ENCODE data around the gene CHRNA10.

CHRNA10 gene

DNA sequence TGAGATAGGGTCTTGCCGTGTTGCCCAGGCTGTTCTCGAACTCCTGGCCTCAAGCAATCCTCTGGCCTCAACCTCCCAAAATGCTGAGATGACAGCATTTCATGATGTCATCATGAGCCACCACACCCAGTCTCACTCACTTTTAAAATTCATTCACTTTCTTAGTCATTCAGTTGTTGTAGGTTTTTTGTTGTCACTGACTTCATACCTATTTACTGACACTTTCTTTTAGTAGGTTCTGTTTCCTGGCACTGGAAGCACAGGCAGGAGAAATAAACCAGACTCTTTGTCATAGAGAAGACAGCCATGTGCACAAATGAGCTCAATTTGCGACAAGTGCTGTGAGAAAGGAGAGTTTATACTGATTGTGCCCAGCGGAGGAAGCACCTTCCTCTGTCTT is 39.9 kb downstream of the CHRNA10 start:
- DNase-seq (ENCODE audit: low read depth in 2 of 2), result no peak

DNA sequence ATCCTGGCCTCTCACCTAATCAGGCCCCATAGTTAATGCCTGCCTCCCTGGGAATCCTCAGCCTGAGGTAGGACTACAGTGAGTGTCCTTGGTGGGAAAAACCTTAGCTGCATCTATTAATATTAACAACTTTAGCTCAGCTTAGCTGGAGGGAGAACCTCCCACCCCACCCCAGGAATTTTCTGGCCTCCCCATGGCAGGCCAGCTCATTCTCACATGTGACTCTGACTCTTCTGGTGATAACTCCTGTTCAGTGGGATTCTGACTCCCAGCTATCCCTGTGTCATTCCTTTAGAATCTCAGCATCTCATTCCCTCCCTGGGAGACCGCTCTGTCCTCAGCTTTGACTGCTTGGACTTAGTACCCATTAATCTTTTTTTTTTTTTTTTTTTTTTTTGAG is 43.9 kb downstream of the CHRNA10 start:
- no peak for DNase-seq (ENCODE audit: low read depth in 2 of 2)

DNA sequence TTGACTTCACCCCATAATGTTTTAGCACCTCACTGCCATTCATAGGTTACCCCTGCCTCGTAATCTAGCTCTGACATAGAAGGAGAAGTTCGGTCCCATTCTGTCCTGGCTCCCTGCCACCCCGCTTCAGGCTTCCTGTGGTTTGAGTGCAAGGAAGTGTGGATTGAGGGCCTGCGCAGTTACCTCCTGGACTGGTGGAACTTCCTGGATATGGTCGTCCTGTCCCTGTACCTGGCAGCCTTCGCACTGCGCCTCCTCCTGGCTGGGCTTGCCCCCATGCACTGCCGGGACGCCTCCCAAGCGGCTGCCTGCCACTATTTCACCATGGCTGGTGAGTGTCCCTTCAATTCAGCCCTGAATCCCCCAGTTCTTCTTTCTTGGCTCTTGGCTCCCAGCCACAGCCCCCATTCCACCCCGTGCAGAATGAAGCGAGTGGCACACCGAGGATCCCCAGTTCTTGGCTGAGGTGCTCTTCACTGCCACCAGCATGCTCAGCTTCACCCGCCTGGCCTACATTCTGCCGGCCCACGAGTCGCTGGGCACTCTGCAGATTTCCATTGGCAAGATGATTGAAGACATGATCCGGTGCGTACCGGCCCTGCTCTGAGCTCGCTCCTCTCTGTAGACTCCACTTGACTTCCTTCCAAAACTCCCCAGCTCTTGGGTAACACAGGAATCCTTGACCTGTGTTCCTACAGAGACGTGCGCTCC is 44.8 kb downstream of the CHRNA10 start:
- DNase-seq (ENCODE audit: low read depth in 2 of 2), result no peak

DNA sequence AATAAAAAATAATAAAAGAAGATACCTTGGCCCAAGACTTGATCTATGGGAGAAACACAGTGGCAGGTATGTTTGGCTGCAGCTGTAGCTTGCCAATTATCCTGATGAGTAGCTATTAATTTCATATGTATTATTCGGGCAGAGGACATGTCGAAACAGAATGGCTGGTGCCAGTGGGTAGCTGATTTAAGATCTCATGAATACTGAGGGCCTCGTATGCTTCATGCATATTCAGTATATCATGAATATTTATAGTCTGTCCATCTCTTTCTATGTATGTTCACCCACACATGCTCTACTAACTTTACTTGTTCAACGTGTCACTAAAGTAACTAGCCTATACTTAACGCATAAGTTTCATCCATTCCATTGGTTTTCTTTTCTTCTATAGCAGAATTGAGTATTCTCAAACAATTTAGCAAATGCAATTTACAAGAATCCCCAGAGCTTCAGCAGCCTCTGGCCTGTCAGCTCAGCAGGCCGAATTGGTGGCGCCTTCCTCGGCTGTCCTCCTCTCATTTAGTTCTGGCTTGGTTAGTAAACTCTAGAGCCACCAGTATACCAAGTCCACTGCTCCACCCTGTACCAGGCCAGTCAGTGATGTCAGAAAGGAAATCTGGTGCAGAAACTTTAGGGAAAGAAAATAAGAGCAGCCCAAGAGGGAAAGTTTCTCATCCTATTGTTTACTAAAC is 47.3 kb downstream of the CHRNA10 start:
- DNase-seq (ENCODE audit: low read depth in 2 of 2), result no peak

DNA sequence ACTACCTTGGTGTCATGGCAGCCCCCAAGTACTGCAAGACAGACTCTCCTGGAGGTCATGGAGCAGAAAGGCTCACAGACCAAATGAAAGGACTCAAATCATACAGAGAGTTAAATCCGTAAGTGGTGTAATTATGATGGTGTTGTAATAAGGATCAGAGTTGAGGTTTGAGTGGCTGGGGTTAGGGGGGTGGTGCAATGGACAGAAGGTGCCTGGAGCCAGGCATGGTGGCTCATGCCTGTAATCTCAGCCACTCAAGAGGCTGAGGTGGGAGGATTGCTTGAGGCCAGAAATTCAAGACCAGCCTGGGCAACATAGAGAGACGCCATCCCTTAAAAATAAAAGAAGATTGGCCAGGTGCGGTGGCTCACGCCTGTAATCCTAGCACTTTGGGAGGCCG is 48.1 kb downstream of the CHRNA10 start:
- DNase-seq (ENCODE audit: low read depth in 2 of 2), result no peak

DNA sequence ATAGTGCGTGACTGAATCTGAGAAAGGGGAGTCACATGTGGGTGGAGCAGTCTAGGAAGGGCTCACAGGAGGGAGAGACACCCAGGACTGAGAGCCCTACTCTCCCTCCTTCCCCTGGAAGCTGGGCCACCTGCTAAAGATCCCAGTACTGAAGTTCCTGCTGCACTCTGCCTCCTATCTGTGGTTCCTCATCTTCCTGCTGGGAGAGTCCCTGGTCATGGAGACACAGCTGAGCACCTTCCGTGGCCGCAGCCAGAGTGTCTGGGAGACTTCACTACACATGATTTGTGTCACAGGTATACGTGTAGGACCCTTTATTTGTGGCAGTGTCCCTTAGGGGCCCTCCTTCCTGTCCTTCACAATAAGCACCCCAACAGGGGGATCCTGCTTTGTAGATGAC is 48.7 kb downstream of the CHRNA10 start:
- no peak for DNase-seq (ENCODE audit: low read depth in 2 of 2)

DNA sequence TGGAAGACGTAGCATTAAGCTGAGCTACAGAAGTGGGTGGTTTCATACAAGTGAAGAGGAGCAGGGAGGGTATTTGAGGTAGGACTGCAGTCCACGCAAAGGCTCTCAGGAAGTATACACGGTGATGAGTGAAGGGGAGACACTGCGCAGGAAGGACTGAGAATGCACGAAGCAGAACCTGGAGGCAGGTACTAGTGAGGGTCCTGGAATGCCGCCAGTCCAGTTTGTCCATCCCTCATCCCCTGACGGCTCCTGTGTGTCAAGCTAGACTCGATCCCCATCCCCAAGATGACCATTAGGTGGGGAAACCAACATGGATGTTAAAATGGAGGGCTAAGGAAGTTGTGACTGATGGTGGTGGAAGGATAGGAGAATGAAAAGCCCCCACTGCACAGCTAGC is 53.2 kb downstream of the CHRNA10 start:
- no peak for DNase-seq (ENCODE audit: low read depth in 2 of 2)

DNA sequence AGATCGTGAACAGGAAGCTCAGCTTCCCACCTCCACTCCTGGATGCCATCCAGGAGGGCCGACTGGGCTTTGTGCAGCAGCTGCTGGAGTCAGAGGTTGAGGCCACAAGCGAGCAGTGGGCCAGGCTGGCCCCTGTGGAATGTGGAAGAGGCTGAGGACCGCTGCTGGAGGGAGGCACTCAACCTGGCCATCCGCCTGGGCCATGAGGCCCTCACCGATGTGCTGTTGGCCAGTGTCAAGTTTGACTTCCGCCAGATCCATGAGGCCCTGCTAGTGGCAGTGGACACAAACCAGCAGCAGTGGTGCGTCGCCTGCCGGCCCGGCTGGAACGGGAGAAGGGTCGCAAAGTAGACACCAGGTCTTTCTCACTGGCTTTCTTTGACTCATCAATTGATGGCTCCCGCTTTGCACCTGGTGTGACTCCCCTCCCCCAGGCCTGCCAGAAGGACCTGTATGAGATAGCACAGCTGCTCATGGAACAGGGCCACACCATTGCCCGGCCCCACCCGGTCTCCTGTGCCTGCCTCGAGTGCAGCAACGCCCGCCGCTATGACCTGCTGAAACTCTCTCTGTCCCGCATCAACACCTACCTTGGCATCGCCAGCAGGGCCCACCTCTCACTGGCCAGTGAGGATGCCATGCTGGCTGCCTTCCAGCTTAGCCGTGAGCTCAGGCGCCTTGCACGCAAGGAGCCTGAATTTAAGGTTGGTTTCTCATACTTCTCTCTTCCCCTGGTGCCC is 54.3 kb downstream of the CHRNA10 start:
- no peak for DNase-seq (ENCODE audit: low read depth in 2 of 2)

DNA sequence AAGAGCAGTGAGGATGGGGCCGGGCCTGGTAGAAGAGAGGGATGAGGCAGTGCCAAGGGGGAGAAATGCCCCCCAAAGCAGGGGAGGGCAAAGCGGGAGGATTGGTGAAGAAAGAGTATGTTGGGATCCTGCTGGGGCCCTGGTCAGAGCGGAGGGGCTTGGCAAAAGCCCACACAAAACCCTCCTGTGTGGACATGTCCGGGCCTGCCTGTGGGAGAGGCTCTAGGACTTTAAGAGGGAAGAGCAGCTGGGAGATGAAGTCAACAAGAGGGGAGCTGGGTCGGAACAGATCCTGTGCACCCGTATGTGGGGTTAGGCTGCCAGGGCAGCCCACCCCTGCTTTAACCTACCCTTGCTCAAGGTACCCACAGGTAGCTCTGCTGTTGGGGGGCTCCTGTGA is 55.2 kb downstream of the CHRNA10 start:
- DNase-seq (ENCODE audit: low read depth in 2 of 2), result no peak

All from stimulated activated CD4-positive, alpha-beta T cell treated with anti-CD3 and anti-CD28 coated beads, Interleukin-15, amount 100 ng/mL, for 48 hours (primary cell).